Measurements from ENCODE around the gene CD79A. TPM values are rescaled to one million over a fixed set of nuclear protein-coding genes. Genes with fewer than 3 reads are reported as not detected.
A peak's percentile ranks its signal among the peaks of the same experiment; 100 is the strongest.

Gene CD79A
- polyA plus RNA-seq, 4 donors: 0.45 to 10.5 (median 4.9) TPM

DNA sequence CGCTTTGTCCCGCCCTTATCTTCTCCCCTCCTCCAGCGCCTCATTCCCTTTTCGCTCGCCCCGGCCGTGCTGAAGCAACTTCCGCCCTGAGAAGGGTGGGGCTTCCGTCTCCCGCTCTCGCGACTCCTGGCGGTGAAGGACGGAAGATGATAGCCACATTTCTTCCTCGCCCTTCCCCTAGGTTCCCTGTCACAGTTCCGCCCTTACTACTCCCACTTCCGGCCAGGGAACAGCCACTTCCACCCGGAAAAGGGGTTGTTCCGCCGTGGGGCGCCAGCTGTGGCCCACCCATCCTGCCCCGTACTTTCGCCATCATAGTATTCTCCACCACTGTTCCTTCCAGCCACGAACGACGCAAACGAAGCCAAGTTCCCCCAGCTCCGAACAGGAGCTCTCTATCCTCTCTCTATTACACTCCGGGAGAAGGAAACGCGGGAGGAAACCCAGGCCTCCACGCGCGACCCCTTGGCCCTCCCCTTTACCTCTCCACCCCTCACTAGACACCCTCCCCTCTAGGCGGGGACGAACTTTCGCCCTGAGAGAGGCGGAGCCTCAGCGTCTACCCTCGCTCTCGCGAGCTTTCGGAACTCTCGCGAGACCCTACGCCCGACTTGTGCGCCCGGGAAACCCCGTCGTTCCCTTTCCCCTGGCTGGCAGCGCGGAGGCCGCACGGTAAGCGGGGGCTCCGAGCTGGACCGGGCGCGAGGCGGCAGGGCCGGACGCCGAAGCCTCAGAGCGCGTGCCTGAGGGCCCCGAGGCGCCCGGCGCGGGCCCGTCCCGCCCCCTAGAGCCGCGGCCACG is 17.3 kb upstream of the CD79A start, which contains the start of gene RPS19:
Gene RPS19, plus strand, starts transcription at position 638 of the 801 bp plus-strand sequence. CDS start 520 bp downstream, outside the sequence.
- WGBS, 3 donors: 0 to 1% (median 0%) methylated on average over 62 to 76 of the region's 76 CpGs

DNA sequence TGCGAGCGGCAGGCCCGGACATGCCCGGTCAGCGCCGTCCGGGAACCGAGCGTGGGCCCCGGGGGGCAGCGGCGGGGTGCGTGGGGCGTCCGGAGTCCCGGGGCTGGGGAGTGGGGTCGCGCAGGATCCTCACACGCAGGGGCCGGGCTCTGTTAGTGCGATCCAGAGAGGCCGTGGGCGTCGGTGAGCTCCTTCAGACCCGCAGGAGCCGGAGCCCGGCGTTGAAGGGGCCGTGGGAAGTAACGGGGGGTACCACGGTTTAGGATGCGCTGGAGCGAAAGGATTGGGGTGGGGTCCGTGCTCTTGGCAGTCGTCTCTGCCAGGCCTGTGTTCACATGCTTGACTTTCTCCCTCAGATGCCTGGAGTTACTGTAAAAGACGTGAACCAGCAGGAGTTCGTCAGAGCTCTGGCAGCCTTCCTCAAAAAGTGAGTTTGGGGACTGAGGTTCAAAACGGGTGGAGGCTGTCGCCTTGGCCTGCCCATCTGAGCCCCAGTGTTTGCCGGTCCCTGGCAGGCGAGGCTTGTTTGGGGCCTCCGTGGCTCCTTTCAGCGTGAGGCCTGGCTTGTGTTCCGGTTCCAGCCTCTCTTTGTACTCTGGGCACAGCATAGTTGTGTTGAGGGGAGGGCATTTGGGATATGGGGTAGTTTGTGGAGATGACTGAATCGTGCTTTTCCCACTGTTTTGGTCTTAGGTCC is 16.5 kb upstream of the CD79A start:
- peak overlapping the region; percentile 56 to 80 (median 76) for H3K4me3 ChIP-seq (ENCODE audit: low read depth in 1 of 3, low read length in 3 of 3)
- H3K9me3 ChIP-seq (ENCODE audit: control insufficient read depth in 2 of 2, insufficient read depth in 1 of 2, low read depth in 1 of 2, low read length in 1 of 2): no peaks in the 10 kb centered on the region
- H3K36me3 ChIP-seq (ENCODE audit: control insufficient read depth in 3 of 3, insufficient read depth in 2 of 3, low read depth in 1 of 3, low read length in 3 of 3): peaks cover 6 to 46% (median 13%) of the 10 kb centered on the region in 3 donors
- H3K4me1 ChIP-seq (ENCODE audit: control insufficient read depth in 3 of 3, insufficient read depth in 2 of 3, low read depth in 1 of 3, low read length in 2 of 3): peaks cover 7 to 25% (median 12%) of the 10 kb centered on the region in 3 donors
- no peaks in the 10 kb centered on the region for H3K27me3 ChIP-seq (ENCODE audit: control insufficient read depth in 3 of 3, insufficient read depth in 3 of 3, low read length in 3 of 3)
- WGBS, 3 donors: 0 to 1% (median 1%) methylated on average over 38 to 45 of the region's 45 CpGs
- peak in 1 of 2 donors; percentile 48 for DNase-seq
- no peak for FAIRE-seq
- H3K27ac ChIP-seq (ENCODE audit: low read depth in 1 of 3, low read length in 2 of 3): peak overlapping the region; percentile 36 to 98 (median 83)

More for the DNA sequence above, 17.3 kb upstream of the CD79A start, which contains the start of gene RPS19:
- Histone ChIP-seq H3K27me3 (ENCODE audit: control insufficient read depth in 3 of 3, insufficient read depth in 3 of 3, low read length in 3 of 3) (no peaks in the 10 kb centered on the region), H3K4me1 (ENCODE audit: control insufficient read depth in 3 of 3, insufficient read depth in 2 of 3, low read depth in 1 of 3, low read length in 2 of 3) (peaks cover 7 to 25% (median 12%) of the 10 kb centered on the region in 3 donors), H3K36me3 (ENCODE audit: control insufficient read depth in 3 of 3, insufficient read depth in 2 of 3, low read depth in 1 of 3, low read length in 3 of 3) (peaks cover 6 to 39% (median 13%) of the 10 kb centered on the region in 3 donors), H3K4me3 (ENCODE audit: low read depth in 1 of 3, low read length in 3 of 3) (peak within 1 kb of the TSS; percentile 56 to 80 (median 76)), H3K27ac (ENCODE audit: low read depth in 1 of 3, low read length in 2 of 3) (peak within 1 kb of the TSS; percentile 83 to 98 (median 87)), H3K9me3 (ENCODE audit: control insufficient read depth in 2 of 2, insufficient read depth in 1 of 2, low read depth in 1 of 2, low read length in 1 of 2) (no peaks in the 10 kb centered on the region)
- FAIRE-seq (no peak), DNase-seq (peak; percentile 99 to 100)

DNA sequence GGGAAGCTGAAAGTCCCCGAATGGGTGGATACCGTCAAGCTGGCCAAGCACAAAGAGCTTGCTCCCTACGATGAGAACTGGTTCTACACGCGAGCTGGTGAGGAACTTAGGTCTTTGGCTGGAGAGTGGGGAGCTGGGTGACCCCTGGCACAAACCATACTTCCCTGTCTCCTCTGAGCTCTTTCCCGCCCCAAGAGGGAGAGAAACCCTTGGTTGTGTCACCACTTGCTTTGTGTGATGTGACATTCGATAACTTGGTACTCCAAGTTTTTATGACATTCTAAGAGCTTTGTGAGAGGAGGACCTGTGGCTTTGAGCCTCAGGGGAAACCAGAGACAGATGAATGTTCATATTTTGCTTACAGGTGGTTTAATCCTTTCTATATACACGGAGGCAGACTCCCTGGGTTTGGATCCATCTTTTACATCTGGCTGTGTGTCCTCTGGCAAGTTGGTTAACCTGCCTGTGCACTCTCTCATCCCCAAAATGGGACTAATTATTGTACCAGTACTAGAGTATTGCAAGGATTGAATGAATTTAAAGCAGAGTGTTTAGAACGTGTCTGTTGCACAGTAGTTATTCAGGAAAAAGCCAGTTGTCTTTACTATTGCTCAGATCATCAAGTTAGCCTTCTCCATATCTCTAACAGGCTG is 15.8 kb upstream of the CD79A start:
- Histone ChIP-seq H3K27me3 (ENCODE audit: control insufficient read depth in 3 of 3, insufficient read depth in 3 of 3, low read length in 3 of 3) (no peaks in the 10 kb centered on the region), H3K4me1 (ENCODE audit: control insufficient read depth in 3 of 3, insufficient read depth in 2 of 3, low read depth in 1 of 3, low read length in 2 of 3) (peaks cover 7 to 27% (median 12%) of the 10 kb centered on the region in 3 donors), H3K27ac (ENCODE audit: low read depth in 1 of 3, low read length in 2 of 3) (peak overlapping the region in 2 of 3 donors; percentile 36 to 98), H3K36me3 (ENCODE audit: control insufficient read depth in 3 of 3, insufficient read depth in 2 of 3, low read depth in 1 of 3, low read length in 3 of 3) (peaks cover 6 to 50% (median 14%) of the 10 kb centered on the region in 3 donors), H3K4me3 (ENCODE audit: low read depth in 1 of 3, low read length in 3 of 3) (peak overlapping the region; percentile 56 to 80 (median 76)), H3K9me3 (ENCODE audit: control insufficient read depth in 2 of 2, insufficient read depth in 1 of 2, low read depth in 1 of 2, low read length in 1 of 2) (no peaks in the 10 kb centered on the region)
- FAIRE-seq (no peak), DNase-seq (no peak)
- WGBS, 3 donors: 8 to 22% (median 13%) methylated on average over 9 of the region's 9 CpGs

DNA sequence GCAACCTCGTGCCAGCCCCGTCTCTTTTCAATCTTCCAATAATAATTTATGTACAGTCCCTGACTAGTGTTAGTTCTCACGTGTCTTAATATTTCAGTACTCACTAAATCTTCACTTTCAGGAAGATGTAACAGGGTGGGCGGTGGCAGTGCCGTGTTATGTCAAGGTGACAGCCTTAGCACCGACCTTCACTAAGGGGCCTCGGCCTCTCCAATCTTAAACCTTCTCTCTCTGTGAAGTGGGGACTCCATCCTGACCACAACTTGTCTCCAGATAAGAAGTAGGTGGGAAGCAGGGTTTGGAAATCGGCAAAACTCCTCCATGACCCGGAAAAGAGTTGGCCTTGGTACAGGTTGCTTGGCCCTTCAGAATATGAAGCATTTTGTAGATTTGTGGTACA is 15.2 kb upstream of the CD79A start:
- H3K27ac ChIP-seq (ENCODE audit: low read depth in 1 of 3, low read length in 2 of 3): no peak overlapping the region
- peaks cover 7 to 27% (median 12%) of the 10 kb centered on the region in 3 donors for H3K4me1 ChIP-seq (ENCODE audit: control insufficient read depth in 3 of 3, insufficient read depth in 2 of 3, low read depth in 1 of 3, low read length in 2 of 3)
- H3K27me3 ChIP-seq (ENCODE audit: control insufficient read depth in 3 of 3, insufficient read depth in 3 of 3, low read length in 3 of 3): no peaks in the 10 kb centered on the region
- DNase-seq (no peak), FAIRE-seq (no peak)
- H3K36me3 ChIP-seq (ENCODE audit: control insufficient read depth in 3 of 3, insufficient read depth in 2 of 3, low read depth in 1 of 3, low read length in 3 of 3): peaks cover 6 to 55% (median 16%) of the 10 kb centered on the region in 3 donors
- H3K9me3 ChIP-seq (ENCODE audit: control insufficient read depth in 2 of 2, insufficient read depth in 1 of 2, low read depth in 1 of 2, low read length in 1 of 2): no peaks in the 10 kb centered on the region
- H3K4me3 ChIP-seq (ENCODE audit: low read depth in 1 of 3, low read length in 3 of 3): peak overlapping the region in 1 of 3 donors; percentile 56
- WGBS, 3 donors: 40 to 58% (median 44%) methylated on average over 9 of the region's 9 CpGs

DNA sequence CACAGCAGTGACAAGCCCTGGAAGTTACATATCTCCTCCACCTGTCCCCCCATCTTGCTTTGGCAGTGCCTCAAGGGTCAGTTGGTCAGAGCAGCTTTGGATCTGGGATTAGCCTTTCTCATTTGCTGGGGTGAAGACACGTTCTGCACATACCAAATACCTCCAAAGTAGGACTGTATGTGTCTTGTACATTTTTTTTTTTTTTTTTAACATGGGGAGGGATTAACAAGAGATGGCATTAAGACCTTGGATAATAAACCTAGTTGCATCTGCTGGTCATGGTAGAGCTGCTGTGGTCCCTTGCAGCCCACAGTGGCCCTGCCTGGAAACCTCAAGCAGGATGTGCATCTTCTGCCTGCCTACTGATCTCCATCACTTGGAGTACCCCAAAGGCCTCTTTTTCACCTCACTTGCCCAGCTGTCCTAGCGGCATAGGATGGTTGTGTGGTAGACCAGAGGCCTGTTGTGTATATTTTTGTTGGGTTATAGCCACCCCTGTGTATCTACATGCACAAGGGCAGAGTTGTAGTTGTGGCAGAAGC is 14.6 kb upstream of the CD79A start:
- WGBS, 3 donors: 33 to 57% (median 41%) methylated on average over 2 of the region's 2 CpGs
- H3K36me3 ChIP-seq (ENCODE audit: control insufficient read depth in 3 of 3, insufficient read depth in 2 of 3, low read depth in 1 of 3, low read length in 3 of 3): peaks cover 6 to 61% (median 16%) of the 10 kb centered on the region in 3 donors
- no peaks in the 10 kb centered on the region for H3K9me3 ChIP-seq (ENCODE audit: control insufficient read depth in 2 of 2, insufficient read depth in 1 of 2, low read depth in 1 of 2, low read length in 1 of 2)
- no peak for FAIRE-seq
- no peak overlapping the region for H3K4me3 ChIP-seq (ENCODE audit: low read depth in 1 of 3, low read length in 3 of 3)
- no peaks in the 10 kb centered on the region for H3K27me3 ChIP-seq (ENCODE audit: control insufficient read depth in 3 of 3, insufficient read depth in 3 of 3, low read length in 3 of 3)
- no peak overlapping the region for H3K27ac ChIP-seq (ENCODE audit: low read depth in 1 of 3, low read length in 2 of 3)
- DNase-seq: no peak
- peaks cover 7 to 30% (median 12%) of the 10 kb centered on the region in 3 donors for H3K4me1 ChIP-seq (ENCODE audit: control insufficient read depth in 3 of 3, insufficient read depth in 2 of 3, low read depth in 1 of 3, low read length in 2 of 3)

DNA sequence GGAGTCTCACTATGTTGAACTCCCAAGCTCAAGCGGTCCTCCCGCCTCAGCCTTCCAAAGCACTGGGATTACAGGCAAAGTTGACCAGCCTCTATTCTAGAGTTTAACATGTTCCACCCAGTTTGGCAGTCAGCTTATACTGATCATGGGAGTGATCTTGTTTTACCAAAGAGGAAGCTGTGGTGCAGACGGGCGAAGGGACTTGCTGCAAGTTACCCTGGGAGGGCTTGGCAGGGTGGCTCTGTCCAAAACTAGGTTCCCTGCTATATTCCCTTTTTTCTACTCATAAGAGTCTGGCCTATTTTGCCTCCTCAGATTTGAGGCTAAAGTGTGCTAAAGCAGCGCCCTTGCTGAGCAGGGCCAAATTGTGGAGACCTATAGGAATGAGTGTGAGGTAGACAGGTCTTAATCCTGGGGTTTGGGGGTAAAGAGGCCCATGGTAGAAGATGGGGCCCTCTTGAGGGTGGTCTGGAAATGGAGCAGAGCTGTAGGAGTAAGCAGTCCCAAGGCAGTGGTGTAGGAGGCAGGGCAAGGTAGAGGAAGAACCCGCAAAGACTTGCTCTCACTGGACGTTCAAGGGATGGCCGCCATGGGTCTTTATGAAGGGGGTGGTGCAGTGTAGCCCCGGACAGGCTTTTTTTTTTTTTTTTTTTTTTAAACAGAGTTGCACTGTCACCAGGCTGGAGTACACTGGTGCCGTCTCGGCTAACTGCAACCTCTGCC is 13.7 kb upstream of the CD79A start:
- WGBS, 3 donors: 74 to 83% (median 78%) methylated on average over 11 of the region's 11 CpGs
- FAIRE-seq (no peak), DNase-seq (no peak)
- Histone ChIP-seq H3K27ac (ENCODE audit: low read depth in 1 of 3, low read length in 2 of 3) (peak overlapping the region in 1 of 3 donors; percentile 5), H3K9me3 (ENCODE audit: control insufficient read depth in 2 of 2, insufficient read depth in 1 of 2, low read depth in 1 of 2, low read length in 1 of 2) (no peaks in the 10 kb centered on the region), H3K36me3 (ENCODE audit: control insufficient read depth in 3 of 3, insufficient read depth in 2 of 3, low read depth in 1 of 3, low read length in 3 of 3) (peaks cover 6 to 70% (median 16%) of the 10 kb centered on the region in 3 donors), H3K4me3 (ENCODE audit: low read depth in 1 of 3, low read length in 3 of 3) (no peak overlapping the region), H3K27me3 (ENCODE audit: control insufficient read depth in 3 of 3, insufficient read depth in 3 of 3, low read length in 3 of 3) (no peaks in the 10 kb centered on the region), H3K4me1 (ENCODE audit: control insufficient read depth in 3 of 3, insufficient read depth in 2 of 3, low read depth in 1 of 3, low read length in 2 of 3) (peaks cover 11 to 39% (median 12%) of the 10 kb centered on the region in 3 donors)

DNA sequence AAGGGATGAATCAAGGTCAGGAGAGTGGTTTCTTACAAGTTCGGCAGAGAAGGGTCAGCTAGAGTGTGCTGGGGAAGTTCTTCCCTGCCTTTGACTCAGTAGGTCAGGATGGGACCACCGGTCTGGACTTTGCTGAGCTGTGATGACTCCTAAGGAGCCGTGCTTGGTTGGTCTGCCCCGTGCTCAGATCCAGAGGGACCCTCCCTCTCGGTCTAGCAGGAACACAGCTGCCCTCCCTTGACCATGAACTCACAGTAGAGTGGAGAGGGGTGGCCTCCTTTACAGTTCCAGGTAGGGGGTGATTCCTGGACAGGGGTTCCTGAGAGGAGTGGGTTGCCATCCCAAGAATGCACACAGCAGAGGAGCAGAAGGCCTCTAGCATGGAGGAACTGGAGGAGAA is 12.7 kb upstream of the CD79A start:
- 78 to 83% (median 81%) methylated on average over 5 of the region's 5 CpGs for WGBS, 3 donors
- Histone ChIP-seq H3K4me3 (ENCODE audit: low read depth in 1 of 3, low read length in 3 of 3) (no peak overlapping the region), H3K27ac (ENCODE audit: low read depth in 1 of 3, low read length in 2 of 3) (no peak overlapping the region), H3K4me1 (ENCODE audit: control insufficient read depth in 3 of 3, insufficient read depth in 2 of 3, low read depth in 1 of 3, low read length in 2 of 3) (peaks cover 16 to 43% (median 16%) of the 10 kb centered on the region in 3 donors), H3K9me3 (ENCODE audit: control insufficient read depth in 2 of 2, insufficient read depth in 1 of 2, low read depth in 1 of 2, low read length in 1 of 2) (no peaks in the 10 kb centered on the region), H3K36me3 (ENCODE audit: control insufficient read depth in 3 of 3, insufficient read depth in 2 of 3, low read depth in 1 of 3, low read length in 3 of 3) (peaks cover 7 to 80% (median 25%) of the 10 kb centered on the region in 3 donors), H3K27me3 (ENCODE audit: control insufficient read depth in 3 of 3, insufficient read depth in 3 of 3, low read length in 3 of 3) (no peaks in the 10 kb centered on the region)
- DNase-seq (no peak), FAIRE-seq (no peak)
